ENCODE results near the gene CBLN1. TPM values are rescaled to one million over a fixed set of nuclear protein-coding genes. Genes with fewer than 3 reads are reported as not detected.
"Not testable (repeated sequence)": the region's sequence is repeated elsewhere in the genome, so short reads cannot be mapped to it uniquely, and the experiment has no call there.

CBLN1 gene
- total RNA-seq, 1 experiment from 2014 or later, result not detected

DNA sequence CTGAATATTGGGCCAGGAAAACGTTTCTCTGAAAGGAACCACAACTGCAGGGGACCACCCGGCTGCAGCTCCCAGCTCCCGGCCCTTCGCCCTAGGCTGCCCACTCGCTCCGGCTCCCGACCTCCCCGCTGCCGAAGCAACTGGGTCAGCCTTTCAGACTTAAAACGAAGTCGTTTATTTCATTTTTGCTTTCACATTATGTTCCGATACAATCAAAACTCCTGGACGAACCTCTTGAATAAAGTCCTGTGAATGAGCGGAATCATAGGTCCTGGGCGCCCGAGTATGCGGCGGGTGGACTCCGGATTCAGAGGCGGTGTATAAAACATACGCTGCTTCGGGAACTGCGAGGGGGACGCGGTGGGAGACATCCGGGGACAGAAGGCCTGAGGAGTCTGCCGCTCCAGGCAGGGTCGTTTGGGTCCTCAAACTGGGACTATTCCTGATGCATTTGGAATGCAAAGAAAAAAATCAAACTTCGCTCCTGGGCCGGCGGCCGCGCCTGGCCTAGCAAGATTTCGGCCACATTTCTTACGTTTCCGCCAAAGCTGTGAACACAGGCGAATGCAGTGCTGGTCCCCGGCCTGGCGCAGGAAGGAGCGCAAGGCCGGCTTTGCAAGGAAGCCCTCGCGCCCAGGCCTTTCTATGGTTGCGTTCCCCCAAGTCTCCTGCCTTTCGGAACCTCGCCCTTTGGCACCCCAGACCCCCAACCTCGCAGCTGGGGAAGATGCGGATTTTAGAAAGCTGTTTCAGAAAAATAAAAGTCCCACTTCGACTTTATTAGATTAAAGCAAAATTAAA, 3.7 kb downstream of the CBLN1 start:
- no peak for DNase-seq (ENCODE audit: low read depth)

DNA sequence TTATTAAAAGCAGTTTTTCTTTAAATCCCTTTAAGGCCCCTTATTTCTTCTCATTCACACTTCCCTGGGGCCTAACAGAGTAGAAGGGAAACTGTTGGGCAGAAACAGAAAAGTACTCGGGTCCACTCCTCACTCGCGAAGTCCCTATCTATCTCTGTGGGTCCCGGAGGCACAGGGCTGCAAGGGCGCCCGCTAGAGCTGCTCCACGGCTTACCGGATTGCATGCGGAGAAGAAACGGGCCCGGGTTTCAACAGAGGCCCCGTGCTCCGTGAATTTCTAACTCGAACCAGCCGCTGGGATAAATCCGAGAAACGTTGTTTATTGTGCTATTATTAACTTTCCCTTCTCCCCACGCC, 4.3 kb downstream of the CBLN1 start:
- DNase-seq (ENCODE audit: low read depth), result no peak

- DNase-seq (ENCODE audit: low read depth), result no peak
Observed at GRCh38 chr16:49276646-49277385, 4.8 kb downstream of the CBLN1 start.

- DNase-seq (ENCODE audit: low read depth), result no peak
Observed at GRCh38 chr16:49275870-49276269, 5.8 kb downstream of the CBLN1 start.

DNA sequence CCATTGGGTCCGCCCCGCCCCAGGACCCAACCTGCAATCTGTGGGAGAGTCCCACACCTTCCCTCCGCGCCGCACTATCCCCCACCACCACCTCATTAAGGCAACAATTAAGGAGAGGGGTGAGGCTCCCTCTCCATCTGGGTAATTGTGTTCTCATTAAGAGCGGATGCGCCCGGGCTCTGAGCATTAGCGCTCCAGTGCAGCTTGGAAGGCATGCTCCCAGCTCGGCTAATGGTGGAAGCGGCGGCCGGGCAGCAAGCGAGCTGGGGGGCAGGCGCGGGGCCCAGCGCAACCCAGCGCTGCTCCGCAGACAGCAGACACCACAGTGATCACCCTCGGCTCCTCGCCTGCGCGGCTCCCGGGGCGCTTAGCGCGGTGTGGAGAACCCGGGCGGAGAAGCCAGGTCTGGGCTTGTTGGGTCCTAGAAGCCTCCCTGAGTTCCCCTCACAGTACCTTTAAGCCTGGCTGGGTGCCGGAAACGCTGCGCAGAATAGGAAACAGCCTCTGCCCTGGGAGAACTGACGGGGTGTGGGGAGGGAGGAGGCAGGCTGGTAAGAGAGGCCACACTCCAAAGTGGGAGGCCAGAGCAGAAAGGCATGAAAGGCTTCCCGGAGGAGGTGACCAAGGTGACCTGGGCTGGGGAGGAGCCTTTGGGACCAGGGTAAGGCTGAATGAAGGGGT, 6.4 kb downstream of the CBLN1 start:
- no peak for DNase-seq (ENCODE audit: low read depth)

DNA sequence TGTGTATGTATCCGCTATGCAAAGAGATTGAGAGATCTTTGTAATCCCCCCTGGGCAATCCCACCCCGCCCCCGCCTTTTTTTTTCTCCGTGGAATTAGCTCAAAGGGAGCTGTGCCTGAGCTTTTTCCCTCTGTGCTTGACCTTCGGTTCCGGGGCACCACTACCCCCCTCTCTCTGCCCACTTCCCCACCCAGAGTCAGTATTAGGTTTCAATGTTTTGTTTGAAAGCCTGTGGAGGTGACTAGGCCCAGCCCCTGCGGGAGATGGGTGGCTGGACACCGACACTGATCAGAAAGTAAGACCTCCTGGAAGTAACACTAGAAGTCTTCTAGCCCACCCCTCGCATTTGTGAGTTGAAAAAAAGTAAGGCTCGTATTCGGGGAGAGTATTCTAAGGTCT, 7.0 kb downstream of the CBLN1 start:
- DNase-seq (ENCODE audit: low read depth), result no peak

DNA sequence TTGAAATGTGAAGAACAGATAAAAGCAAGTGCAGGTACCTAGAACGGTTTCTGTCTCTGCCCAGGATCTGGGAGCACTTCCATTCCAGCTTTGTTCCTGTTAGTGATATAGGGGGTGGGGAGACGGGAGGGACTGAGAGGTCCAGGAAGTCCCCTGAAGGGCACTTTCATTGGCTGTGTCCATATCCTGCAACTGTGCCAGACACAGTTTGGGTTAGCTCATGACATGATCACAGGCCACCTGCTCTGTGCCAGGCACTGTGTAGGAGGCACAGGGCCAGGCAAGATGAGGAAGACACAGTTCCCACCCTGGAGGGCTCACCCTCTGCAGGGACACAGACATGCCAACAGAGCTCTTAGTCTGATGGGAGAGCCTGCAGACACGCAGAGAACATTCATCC, 7.9 kb downstream of the CBLN1 start:
- no peak for DNase-seq (ENCODE audit: low read depth)

DNA sequence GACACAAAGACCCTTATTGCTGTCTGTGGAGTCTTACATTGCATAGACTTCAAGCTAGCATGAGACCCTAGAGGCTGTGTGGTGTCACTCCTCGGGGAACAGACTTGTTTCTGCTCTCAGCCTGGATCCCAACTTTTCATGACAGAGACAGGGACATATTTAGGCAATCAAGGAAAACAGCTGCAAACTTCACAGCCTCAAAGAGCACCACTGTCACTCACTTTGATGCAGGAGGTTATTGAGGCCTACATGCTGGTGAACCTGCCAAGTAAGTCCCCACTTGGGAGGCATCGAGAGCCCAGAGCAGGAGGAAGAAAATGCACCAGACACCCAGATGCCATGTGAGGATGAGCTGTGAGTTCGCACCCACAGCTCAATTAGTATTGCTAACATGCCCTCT, 10.3 kb downstream of the CBLN1 start:
- no peak for DNase-seq (ENCODE audit: low read depth)

- no peak for DNase-seq (ENCODE audit: low read depth)
Observed at GRCh38 chr16:49269201-49269600, 12.4 kb downstream of the CBLN1 start.

DNA sequence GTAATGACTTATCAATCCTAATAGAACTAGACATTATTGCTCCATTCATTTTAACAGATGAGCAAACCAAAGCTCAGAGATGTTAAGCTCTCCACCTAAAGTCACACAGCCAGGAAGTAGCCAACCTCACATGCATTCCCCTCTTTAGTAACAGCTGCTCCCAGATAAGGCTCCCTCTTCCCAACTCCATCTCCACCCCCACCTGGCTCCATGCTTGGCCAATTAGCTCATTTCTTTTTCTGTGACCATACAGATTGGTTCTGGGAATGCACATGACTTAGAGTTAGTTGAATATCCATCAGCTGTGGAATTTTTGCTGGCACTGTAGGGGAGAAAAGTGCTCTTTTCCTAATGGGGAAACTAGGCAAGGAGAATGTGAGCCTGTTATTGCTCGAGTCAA, 13.0 kb downstream of the CBLN1 start:
- no peak for DNase-seq (ENCODE audit: low read depth)

DNA sequence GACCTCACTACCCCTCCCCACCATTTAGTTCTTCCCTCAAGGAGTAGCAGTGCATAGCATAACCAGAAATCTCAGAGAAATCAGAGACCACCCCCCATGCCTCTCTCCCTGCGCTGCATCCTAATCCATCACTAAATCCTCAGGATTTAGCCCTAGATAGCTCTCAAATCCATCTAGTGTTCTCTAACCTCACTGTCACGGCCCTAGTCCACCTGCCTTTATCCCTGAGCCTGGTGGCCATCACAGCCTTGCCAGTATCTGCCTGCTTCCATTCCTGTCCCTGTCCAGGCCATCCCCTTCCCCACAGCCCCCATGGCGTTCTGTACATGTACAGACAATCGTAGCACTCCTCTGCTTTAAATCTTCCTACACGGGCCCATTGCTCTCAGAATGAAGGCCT, 19.1 kb downstream of the CBLN1 start:
- no peak for DNase-seq (ENCODE audit: low read depth)

- no peak for DNase-seq (ENCODE audit: low read depth)
Observed at GRCh38 chr16:49261930-49262329, 19.7 kb downstream of the CBLN1 start.

GRCh38 chr16:49260956-49261530, 20.6 kb downstream of the CBLN1 start:
- no peak for DNase-seq (ENCODE audit: low read depth)

DNA sequence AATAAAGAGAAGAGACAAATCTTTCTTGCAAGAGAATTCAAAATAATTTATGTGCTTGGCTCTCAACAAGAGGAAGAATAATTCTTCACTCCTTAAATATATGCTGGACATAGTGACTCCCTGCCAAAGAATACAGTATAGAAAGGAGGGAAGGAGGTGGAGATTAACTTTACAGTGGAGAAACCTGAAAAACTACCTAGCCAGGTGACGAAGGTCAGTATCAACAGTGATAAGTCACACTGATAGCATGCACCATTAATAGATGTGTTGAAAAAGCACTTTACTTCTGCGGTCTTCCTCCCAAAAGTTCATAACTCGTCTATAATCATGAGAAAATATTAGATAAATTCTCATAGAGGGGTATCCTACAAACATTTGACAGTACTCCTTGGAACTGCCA, 21.4 kb downstream of the CBLN1 start:
- no peak for DNase-seq (ENCODE audit: low read depth)

DNA sequence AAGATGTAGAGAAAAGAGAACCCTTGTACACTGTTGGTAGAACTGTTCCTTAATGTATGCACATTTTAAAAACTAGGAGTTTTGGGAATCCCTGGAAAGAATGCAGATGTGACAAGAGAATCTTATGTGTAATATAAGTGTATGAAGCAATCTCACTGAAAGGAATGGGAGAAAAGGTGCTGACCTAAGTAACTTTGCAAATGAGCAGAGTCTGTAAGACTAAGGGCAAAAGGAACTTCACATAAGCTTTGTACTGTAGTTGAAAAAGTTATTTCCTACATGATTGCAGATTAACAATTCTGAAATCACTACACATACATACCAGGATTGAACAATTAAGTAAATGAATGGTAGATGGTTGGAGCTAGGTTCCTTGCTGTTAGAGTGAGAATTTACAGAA, 22.3 kb downstream of the CBLN1 start:
- no peak for DNase-seq (ENCODE audit: low read depth)

GRCh38 chr16:49250689-49251088, 30.9 kb downstream of the CBLN1 start:
- DNase-seq (ENCODE audit: low read depth), result no peak

DNA sequence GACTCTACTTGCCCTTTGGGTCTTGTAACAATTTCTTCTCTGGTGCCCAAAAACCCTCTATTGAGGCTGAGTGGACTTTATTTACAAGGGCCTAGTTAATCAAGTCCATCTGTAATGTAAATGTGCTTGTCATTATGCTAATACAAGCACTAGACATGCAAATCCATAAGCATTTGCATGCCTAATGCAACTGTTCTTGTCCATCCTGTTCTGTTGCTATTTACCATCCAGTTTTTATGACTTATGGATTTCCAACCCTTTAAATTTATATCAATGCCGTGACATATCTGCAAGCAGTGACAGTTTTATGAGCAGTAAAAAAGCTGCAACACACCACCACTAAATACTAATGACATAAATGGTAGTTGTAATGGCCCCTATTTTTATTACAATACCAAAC, 33.4 kb downstream of the CBLN1 start:
- DNase-seq (ENCODE audit: low read depth), result no peak

- no peak for DNase-seq (ENCODE audit: low read depth)
Observed at GRCh38 chr16:49236216-49236615, 45.4 kb downstream of the CBLN1 start.

DNA sequence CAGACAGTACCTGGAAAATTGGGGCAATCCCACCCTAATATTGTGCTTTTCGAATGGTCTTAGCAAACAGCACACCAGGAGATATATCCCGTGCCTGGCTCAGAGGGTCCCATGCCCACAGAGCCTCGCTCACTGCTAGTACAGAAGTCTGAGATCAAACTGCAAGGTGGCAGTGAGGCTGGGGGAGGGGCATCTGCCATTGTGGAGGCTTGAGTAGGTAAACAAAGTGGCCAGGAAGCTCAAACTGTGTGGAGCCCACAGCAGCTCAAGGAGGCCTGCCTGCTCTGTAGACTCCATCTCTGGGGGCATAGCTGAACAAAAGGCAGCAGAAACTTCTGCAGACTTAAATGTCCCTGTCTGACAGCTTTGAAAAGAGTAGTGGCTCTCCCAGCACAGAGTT, 53.3 kb downstream of the CBLN1 start:
- not testable (repeated sequence) for DNase-seq (ENCODE audit: low read depth)

Measured in LHCN-M2 (cell line).